GM12875 (cell line): ENCODE data around the gene TBC1D19.

ENCODE experiments used
- H3K4me3 ChIP-seq: one replicate; pipeline ENCODE4 v1.5.1; 2011; ENCODE audit warnings: low read depth, low read length, control low read depth
- TF ChIP-seq, protein P1 (sequence below): IDR thresholded peaks from 2 replicates; pipeline ENCODE4 v1.5.1; 2011; ENCODE audit warnings: low read depth, mild to moderate bottlenecking, control low read depth, inconsistent platforms, low read length, moderate library complexity, borderline replicate concordance; ENCODE audit not compliant: insufficient read depth

TBC1D19 gene

DNA sequence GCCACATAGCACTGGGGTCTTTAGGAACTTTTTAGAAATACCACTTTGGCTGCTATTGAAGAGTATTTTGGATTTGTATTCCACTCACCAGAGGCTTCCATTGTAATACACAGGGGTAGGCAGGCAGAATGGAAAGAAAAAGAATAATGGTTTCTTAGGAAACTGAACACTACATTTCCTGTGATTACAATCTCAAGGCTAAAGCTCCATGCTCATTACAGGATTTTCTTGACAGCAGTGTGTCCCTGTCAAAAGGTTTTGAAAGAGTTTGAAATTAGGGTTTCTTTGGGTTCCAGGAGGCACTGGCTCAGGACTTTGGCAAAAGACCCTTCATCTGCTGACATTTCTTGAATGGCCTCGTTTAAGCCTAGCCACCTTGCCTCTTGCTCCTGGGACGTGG is 201.9 kb downstream of the TBC1D19 start:
- H3K4me3 ChIP-seq = no peak overlapping the region
- TF ChIP-seq, protein P1, sequence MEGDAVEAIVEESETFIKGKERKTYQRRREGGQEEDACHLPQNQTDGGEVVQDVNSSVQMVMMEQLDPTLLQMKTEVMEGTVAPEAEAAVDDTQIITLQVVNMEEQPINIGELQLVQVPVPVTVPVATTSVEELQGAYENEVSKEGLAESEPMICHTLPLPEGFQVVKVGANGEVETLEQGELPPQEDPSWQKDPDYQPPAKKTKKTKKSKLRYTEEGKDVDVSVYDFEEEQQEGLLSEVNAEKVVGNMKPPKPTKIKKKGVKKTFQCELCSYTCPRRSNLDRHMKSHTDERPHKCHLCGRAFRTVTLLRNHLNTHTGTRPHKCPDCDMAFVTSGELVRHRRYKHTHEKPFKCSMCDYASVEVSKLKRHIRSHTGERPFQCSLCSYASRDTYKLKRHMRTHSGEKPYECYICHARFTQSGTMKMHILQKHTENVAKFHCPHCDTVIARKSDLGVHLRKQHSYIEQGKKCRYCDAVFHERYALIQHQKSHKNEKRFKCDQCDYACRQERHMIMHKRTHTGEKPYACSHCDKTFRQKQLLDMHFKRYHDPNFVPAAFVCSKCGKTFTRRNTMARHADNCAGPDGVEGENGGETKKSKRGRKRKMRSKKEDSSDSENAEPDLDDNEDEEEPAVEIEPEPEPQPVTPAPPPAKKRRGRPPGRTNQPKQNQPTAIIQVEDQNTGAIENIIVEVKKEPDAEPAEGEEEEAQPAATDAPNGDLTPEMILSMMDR = no peak

DNA sequence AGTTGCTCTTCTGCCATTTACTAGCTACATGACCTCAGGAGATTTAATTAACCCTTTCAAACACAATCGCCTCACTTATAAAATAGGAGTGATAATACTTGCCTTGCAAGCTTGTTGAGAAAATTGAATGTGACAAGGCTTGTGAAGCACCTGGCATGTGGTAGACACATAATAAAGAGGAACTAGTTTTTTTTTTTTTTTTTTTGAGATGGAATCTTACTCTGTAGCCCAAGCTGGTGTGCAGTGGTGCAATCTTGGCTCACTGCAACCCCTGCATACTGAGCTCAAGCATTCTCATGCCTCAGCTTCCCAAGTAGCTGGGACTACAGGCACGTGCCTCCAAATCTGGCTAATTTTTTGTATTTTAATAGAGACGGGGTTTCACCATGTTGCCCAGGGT is 203.0 kb downstream of the TBC1D19 start:
- no peak overlapping the region for H3K4me3 ChIP-seq
- TF ChIP-seq, protein P1 = no peak

DNA sequence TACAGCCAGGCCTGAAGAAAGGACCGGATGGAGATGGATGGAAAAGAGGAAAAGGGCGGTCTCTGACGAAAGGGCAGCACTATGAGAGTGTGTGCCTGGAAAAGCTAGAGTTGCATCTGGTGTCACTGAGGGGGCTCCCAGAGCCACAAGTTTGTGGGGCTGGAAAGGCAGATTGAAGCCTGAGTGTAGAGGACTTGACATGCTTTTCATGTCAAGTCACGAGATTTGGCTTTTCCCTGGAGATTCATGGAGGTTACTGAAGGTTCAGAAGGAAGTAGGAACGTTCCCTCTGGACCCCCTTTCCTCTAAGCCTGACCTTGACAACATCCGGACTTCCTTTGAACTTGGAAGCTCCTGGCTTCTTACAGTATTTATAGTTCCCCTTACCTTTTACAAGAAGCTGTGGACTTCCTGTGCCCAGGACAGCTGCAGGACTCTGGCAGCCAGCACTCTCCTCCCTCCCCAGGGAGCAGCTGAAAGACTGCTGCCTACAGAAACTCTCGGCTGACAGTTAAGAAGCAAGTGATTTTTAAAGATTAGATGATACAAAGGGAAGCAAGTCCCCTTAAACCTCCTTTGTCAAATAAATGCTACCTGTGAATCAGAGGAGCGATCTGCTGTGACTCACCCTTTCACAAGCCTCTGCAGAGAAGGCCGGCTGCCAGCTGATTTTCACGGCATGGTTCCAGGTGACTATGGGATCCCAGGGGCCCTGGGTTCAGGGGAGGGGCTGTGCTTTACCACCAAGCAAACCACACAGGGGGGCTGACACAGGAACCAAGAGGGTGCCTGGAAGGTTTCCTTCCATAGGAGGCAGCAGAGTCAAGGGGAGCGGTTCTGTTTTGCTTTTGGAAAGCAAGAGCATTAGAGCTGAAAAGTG is 203.8 kb downstream of the TBC1D19 start:
- TF ChIP-seq, protein P1 = peak; percentile 43; the same call in 1 of the 2 replicates
- no peak overlapping the region for H3K4me3 ChIP-seq

DNA sequence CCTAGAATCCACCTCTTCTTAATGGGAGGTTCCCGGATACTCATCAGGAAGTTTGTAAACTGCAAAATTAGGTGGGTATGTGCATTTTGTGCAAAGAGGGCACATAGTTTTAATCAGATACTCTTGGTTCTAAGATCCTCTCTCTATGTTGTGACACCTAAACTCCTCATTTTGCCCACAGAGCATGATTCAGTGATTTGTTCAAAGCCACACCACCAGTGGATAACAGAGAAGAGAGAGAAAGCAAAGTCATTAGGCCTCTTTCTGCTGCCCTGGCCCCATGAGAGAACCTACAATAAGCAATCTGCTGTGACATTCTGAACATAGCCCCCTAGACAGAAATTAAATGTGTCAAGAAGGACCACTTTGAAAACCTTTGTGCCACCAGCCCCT is 204.5 kb downstream of the TBC1D19 start:
- no peak overlapping the region for H3K4me3 ChIP-seq
- TF ChIP-seq, protein P1 = no peak

DNA sequence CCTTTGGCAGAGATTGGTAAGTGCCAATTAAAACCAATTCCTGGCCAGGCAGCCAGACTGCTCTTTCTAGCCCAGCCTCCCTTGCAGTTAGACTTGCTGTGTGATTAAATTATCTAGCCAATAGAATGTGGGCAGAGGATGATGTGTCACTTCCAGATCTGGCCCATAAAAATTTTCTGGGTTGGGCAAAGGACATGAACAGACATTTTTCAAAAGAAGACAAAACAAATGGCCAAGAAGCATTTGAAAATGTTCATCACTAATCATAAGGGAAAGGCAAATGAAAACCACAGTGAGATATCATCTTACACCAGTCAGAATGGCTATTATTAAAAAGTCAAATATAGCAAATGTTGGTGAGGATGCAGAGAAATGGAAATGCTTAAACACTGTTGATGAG is 205.3 kb downstream of the TBC1D19 start:
- TF ChIP-seq, protein P1 = no peak
- H3K4me3 ChIP-seq = no peak overlapping the region

DNA sequence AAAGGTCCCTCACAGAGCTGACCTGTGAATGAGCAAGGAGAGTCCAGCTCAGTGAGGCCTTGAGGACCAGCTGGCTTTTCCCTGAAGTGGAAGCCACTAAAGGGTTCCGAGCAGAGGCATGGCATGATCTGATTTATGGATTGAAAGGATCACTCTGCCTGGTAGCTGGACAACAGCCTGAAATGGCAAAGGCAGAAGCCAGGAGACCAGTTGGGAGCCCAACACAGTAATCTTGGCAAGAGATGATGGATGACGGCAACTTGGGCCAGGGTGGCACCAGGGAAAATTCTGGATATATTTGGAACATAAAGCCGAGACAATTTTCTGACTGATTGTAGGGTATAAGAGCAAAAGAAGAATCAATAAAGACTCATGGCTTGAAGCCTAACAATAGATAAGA is 207.5 kb downstream of the TBC1D19 start:
- TF ChIP-seq, protein P1 = no peak
- no peak overlapping the region for H3K4me3 ChIP-seq

DNA sequence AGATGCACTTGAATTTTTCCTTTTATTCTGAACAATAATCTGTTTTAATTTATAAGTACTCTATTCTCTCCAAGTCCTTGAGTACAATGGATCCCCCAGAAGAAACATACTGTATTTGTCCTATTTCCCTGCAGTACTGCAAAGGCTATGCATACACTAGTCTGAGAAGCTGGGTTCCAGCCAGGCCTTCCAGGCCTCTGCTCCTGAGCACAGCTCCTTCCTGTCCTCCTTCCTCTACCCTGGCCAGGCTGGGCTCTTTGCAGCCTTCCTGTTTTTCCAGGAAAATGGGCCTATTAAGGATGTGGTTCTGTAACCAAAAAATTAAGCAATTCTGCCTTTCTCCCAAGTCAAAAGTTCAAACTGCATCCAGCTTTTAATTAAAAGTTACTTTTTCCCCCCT is 208.8 kb downstream of the TBC1D19 start:
- H3K4me3 ChIP-seq = no peak overlapping the region
- TF ChIP-seq, protein P1 = no peak
